ENCODE measurements around the gene ARID1B.

Gene ARID1B

GRCh38 chr6:157152556-157152955 is 375.4 kb downstream of the ARID1B start:
- no peak for DNase-seq (ENCODE audit: low read depth in 2 of 2)

DNA sequence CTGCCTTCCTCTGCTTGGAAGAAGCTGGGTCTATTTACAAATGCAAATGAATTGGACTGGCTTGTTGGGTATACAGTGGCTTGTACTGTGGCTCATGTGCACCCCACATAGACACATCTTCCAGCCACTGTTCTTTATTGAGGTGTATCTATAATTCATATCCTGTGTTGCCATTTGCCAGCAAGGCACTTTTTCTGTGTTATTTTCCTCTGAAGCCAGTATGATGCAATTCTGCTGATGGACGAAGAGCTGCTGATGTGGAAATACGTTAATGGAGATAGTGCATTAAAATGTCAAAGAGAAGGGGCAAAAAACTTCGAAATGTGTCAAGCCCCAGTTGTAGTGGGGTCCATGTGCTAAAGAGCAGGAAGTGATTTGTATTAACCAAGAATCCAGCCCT is 378.6 kb downstream of the ARID1B start:
- no peak for DNase-seq (ENCODE audit: low read depth in 2 of 2)

GRCh38 chr6:157157258-157157657 is 380.1 kb downstream of the ARID1B start:
- DNase-seq (ENCODE audit: low read depth in 2 of 2): no peak

GRCh38 chr6:157158456-157158855 is 381.3 kb downstream of the ARID1B start:
- no peak for DNase-seq (ENCODE audit: low read depth in 2 of 2)

DNA sequence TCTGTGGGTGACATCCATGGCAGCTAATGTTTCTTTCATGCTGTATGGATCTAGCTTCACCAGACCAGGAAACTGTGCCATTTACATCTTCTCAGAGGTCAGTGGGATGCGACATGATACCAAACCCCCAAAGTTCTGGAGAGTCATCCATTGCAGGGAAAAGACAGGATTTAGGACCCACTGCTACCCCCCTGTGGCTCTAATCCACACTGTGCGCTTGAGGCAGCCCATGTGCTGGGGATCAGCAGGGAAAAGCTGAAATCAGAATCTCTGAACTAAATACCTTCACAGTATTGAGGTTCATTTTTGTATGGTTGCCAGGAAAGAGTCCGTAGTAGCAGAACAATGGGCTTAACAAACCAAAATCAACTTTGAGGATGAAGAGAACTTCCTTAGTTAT is 381.7 kb downstream of the ARID1B start:
- DNase-seq (ENCODE audit: low read depth in 2 of 2): no peak

- DNase-seq (ENCODE audit: low read depth in 2 of 2): no peak
Observed at GRCh38 chr6:157159348-157159747, 382.2 kb downstream of the ARID1B start.

DNA sequence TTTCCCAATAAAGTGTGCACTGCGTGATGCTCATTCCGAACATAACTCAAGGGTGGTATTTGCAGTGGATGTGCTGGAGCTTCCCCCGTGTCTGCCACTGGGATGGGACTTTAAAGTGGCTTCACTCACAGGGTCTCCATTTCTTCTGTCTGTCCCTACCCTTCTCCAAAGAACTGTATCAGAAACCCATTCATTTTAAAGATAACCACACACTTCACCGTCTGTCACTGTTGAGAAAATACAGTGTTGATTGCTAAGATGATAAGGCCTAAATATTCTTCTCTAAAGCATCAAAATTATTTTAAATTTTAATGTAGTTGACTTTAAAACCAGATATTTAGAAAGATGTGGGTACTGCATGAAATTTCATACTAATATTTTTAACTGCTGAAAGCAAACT is 384.7 kb downstream of the ARID1B start:
- no peak for DNase-seq (ENCODE audit: low read depth in 2 of 2)

GRCh38 chr6:157162766-157163433 is 385.7 kb downstream of the ARID1B start:
- no peak for DNase-seq (ENCODE audit: low read depth in 2 of 2)

- DNase-seq (ENCODE audit: low read depth in 2 of 2): no peak
Observed at GRCh38 chr6:157163434-157164159, 386.4 kb downstream of the ARID1B start.

GRCh38 chr6:157164972-157165371 is 387.8 kb downstream of the ARID1B start:
- no peak for DNase-seq (ENCODE audit: low read depth in 2 of 2)

DNA sequence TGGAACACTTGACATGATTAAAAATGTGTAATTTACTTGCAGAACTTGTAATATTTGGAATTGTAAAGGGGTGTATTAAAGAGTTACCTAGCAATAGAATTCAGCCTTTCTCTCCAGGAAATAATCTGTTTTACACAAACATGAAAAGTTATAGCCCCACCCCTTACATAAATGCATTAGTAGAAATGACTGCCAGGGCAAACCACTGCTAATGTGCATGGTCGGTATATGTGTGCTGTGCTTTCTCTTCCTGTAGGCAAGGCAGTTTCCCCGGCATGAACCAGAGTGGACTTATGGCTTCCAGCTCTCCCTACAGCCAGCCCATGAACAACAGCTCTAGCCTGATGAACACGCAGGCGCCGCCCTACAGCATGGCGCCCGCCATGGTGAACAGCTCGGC is 389.6 kb downstream of the ARID1B start:
- no peak for DNase-seq (ENCODE audit: low read depth in 2 of 2)

GRCh38 chr6:157167837-157168236 is 390.7 kb downstream of the ARID1B start:
- DNase-seq (ENCODE audit: low read depth in 2 of 2): no peak

DNA sequence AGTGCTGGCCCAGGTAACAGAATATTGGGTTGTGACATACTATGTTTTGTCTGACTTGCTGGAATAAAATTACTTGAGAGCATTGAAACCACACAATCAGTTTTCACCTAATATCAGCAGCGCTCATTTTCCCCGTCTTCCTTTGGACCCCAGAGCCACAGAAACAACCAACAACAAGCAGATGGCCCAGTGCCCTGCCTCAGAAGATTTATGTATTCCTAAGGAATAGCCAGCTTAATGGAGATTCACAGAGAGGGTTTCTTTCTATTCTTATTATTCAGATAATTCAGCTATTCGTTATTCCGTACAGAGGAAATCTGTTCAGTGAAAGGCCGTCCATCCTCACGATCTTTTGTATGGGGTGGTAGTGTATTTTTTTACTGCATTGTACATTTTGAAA is 391.3 kb downstream of the ARID1B start:
- DNase-seq (ENCODE audit: low read depth in 2 of 2): no peak

- no peak for DNase-seq (ENCODE audit: low read depth in 2 of 2)
Observed at GRCh38 chr6:157169226-157169625, 392.0 kb downstream of the ARID1B start.

- DNase-seq (ENCODE audit: low read depth in 2 of 2): no peak
Observed at GRCh38 chr6:157169656-157170055, 392.5 kb downstream of the ARID1B start.

- DNase-seq (ENCODE audit: low read depth in 2 of 2): no peak
Observed at GRCh38 chr6:157170535-157170934, 393.4 kb downstream of the ARID1B start.

- DNase-seq (ENCODE audit: low read depth in 2 of 2): no peak
Observed at GRCh38 chr6:157171801-157172200, 394.6 kb downstream of the ARID1B start.

- no peak for DNase-seq (ENCODE audit: low read depth in 2 of 2)
Observed at GRCh38 chr6:157172231-157172701, 395.1 kb downstream of the ARID1B start.

DNA sequence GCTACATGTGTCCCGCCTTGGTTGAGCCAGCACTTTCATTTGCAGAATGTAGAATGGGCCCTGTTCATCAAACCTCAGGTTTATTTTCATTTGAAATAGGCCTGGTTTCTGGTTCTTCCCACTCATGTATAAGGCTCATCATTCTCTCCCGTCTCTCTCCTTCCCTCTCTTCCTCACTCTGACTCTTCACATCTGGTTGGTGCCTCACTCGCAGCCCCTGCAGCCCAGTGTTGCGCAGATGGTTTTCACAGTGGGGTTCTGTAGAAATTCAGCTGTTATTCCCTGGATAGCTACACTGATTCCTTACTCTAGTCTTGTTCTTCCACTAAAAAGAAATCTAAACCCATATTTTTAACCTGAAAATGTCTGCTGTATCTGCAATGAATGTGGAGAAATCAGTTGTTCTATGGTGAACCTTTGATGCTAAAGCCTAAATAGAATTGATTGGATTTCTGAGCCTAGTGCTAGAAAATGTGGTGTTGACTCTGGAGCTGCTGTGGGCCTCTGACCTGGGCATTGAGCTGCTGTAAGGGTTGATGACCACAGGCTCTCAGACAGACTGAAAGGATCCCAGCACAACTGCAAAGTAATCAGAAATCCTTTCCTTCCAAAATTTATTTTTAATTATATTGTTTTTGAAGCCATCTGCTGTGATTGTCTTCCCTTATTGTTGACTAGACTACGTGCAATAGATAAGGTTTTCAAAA is 395.8 kb downstream of the ARID1B start:
- DNase-seq (ENCODE audit: low read depth in 2 of 2): no peak

- DNase-seq (ENCODE audit: low read depth in 2 of 2): no peak
Observed at GRCh38 chr6:157173776-157174175, 396.6 kb downstream of the ARID1B start.

DNA sequence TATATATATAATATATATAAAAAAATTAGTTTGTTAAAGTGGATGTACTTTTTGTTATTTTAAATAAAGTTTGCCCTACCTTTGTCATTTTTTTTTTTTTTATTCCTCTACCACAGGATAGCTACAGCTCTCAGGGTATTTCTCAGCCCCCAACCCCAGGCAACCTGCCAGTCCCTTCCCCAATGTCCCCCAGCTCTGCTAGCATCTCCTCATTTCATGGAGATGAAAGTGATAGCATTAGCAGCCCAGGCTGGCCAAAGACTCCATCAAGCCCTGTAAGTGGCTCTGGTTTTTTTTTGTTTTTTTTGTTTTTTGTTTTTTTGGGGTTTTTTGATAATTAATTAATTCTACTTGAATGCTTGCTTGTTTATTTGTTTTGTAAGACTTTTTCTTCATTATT is 397.6 kb downstream of the ARID1B start:
- no peak for DNase-seq (ENCODE audit: low read depth in 2 of 2)

- no peak for DNase-seq (ENCODE audit: low read depth in 2 of 2)
Observed at GRCh38 chr6:157177731-157178336, 400.7 kb downstream of the ARID1B start.

Data from stimulated activated CD8-positive, alpha-beta memory T cell treated with anti-CD3 and anti-CD28 coated beads, Interleukin-15, amount 100 ng/mL, for 48 hours (primary cell).